HG02970 (cell line): Measurements from ENCODE around the gene CYP27B1.
A peak's percentile ranks its signal among the peaks of the same experiment; 100 is the strongest.
"Not testable (repeated sequence)": the region's sequence is repeated elsewhere in the genome, so short reads cannot be mapped to it uniquely, and the experiment has no call there.

Experiments used
- ATAC-seq: cut with Tn5 transposase; IDR thresholded peaks from one replicate; pipeline ENCODE4 v1.9.1; 2021; ENCODE audit warnings: mild to moderate bottlenecking, moderate library complexity, moderate number of reproducible peaks; ENCODE audit not compliant: unreplicated experiment, low FRiP score

CYP27B1 gene

GRCh38 chr12:57793920-57794319 lies 27.0 kb upstream of the CYP27B1 start:
- no peak for ATAC-seq

- no peak for ATAC-seq
Observed at GRCh38 chr12:57783861-57784260, 17.0 kb upstream of the CYP27B1 start.

GRCh38 chr12:57783466-57783801 lies 16.6 kb upstream of the CYP27B1 start:
- ATAC-seq, result no peak

- peak; percentile 87 for ATAC-seq
Observed at GRCh38 chr12:57782608-57783465, 16.0 kb upstream of the CYP27B1 start, which contains the start of gene TSFM. Gene TSFM (plus strand): TSS chr12:57782787. CDS start chr12:57782802, 15 bp downstream.

- peak; percentile 10 for ATAC-seq
Observed at GRCh38 chr12:57782243-57782607, 15.3 kb upstream of the CYP27B1 start.

GRCh38 chr12:57781801-57782200 lies 14.9 kb upstream of the CYP27B1 start:
- no peak for ATAC-seq

GRCh38 chr12:57781244-57781643 lies 14.4 kb upstream of the CYP27B1 start:
- no peak for ATAC-seq

- ATAC-seq, result no peak
Observed at GRCh38 chr12:57780284-57780897, 13.5 kb upstream of the CYP27B1 start.

GRCh38 chr12:57779736-57780135 lies 12.9 kb upstream of the CYP27B1 start:
- no peak for ATAC-seq

- no peak for ATAC-seq
Observed at GRCh38 chr12:57777911-57778310, 11.0 kb upstream of the CYP27B1 start.

- ATAC-seq, result no peak
Observed at GRCh38 chr12:57777367-57777766, 10.5 kb upstream of the CYP27B1 start.

- no peak for ATAC-seq
Observed at GRCh38 chr12:57776247-57776587, 9.3 kb upstream of the CYP27B1 start.

- no peak for ATAC-seq
Observed at GRCh38 chr12:57775563-57776246, 8.8 kb upstream of the CYP27B1 start.

GRCh38 chr12:57775044-57775443 lies 8.2 kb upstream of the CYP27B1 start:
- no peak for ATAC-seq

- ATAC-seq, result not testable (repeated sequence)
Observed at GRCh38 chr12:57774634-57775033, 7.8 kb upstream of the CYP27B1 start.

- peak; percentile 5 for ATAC-seq
Observed at GRCh38 chr12:57772429-57773322, 5.8 kb upstream of the CYP27B1 start, which contains the start of gene EEF1AKMT3. Gene EEF1AKMT3 (plus strand): TSS chr12:57772614. CDS start chr12:57772725, 111 bp downstream.

GRCh38 chr12:57771873-57772428 lies 5.1 kb upstream of the CYP27B1 start, which contains the start of gene METTL1:
Gene METTL1 (minus strand): TSS chr12:57772105. CDS start chr12:57772083, 22 bp downstream.
- peak; percentile 84 for ATAC-seq

GRCh38 chr12:57771236-57771872 lies 4.5 kb upstream of the CYP27B1 start:
- ATAC-seq, result peak; percentile 52

- ATAC-seq, result no peak
Observed at GRCh38 chr12:57770734-57771133, 3.9 kb upstream of the CYP27B1 start.
